Peyer's patch (tissue), 4 donors: ENCODE measurements around the gene UNC50.

Experiments used
- POLR2A ChIP-seq, 2 donors: fragments of 450-650 bp; IDR thresholded peaks; one replicate each; pipeline ENCODE4 v1.5.1; 2017; ENCODE audit warnings: antibody characterized with exemption in 2 of 2, mild to moderate bottlenecking in 2 of 2, moderate library complexity in 2 of 2
- TF ChIP-seq, protein P1 (sequence below), 6 experiments: fragments of 450-650 bp in 4 of 6; fragments of 200-600 bp in 2 of 6; sonication (generic) in 1 of 6; IDR thresholded peaks; one replicate each; pipeline ENCODE4 v1.5.1; 2017 to 2019; ENCODE audit warnings: antibody characterized with exemption in 6 of 6, mild to moderate bottlenecking in 3 of 6, moderate library complexity in 1 of 6

DNA sequence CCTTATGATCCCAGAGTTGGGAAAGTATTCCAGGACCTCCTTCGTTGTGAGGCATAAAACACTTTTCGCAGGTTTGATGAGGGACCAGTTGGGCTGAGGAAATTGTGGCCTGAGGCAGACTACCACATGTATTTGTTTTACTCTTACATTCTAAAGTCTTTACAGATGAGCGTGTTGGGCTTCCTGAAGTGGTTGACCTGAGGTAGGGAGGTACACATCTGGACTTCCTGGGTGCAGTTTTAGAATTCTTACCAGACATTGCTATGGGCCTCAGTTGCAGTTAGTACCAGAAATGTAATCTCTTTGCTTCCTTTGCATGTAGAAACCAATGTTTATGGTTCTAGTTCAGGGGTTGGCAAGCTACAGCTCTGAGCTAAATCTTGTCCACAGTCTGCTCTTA lies 48.8 kb upstream of the UNC50 start:
- TF ChIP-seq, protein P1, sequence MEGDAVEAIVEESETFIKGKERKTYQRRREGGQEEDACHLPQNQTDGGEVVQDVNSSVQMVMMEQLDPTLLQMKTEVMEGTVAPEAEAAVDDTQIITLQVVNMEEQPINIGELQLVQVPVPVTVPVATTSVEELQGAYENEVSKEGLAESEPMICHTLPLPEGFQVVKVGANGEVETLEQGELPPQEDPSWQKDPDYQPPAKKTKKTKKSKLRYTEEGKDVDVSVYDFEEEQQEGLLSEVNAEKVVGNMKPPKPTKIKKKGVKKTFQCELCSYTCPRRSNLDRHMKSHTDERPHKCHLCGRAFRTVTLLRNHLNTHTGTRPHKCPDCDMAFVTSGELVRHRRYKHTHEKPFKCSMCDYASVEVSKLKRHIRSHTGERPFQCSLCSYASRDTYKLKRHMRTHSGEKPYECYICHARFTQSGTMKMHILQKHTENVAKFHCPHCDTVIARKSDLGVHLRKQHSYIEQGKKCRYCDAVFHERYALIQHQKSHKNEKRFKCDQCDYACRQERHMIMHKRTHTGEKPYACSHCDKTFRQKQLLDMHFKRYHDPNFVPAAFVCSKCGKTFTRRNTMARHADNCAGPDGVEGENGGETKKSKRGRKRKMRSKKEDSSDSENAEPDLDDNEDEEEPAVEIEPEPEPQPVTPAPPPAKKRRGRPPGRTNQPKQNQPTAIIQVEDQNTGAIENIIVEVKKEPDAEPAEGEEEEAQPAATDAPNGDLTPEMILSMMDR (IDR thresholded peaks at IDR 0.05) = no peak
- no peak for TF ChIP-seq POLR2A (IDR thresholded peaks at IDR 0.05)
